Measurements from ENCODE around the gene C2CD4A.

C2CD4A gene

DNA sequence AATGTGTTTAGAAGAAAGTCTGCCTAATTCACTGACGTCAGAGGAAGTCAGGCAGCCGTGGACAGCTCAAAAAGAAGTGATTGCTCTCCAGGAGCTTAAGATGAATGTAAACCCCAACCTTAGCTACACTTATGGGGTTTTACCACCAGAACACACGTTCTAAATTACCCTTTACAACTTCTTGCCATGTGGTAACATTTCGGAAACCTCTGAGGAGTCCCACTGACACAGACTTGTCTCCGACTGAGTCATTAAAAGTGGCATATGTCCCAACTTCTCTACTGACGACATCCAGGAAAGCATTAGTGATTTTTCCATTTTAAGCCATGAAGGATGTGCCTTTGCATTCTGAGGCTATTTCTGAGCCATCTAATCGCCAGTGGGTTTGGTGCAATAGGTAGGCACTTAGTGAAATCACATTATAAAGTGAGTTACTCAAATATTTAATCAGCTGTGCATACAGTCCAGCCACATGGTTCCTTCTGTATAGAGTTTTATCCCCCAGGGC is 32.4 kb downstream of the C2CD4A start:
- peak; percentile 31 for DNase-seq
- TF ChIP-seq, protein P1, sequence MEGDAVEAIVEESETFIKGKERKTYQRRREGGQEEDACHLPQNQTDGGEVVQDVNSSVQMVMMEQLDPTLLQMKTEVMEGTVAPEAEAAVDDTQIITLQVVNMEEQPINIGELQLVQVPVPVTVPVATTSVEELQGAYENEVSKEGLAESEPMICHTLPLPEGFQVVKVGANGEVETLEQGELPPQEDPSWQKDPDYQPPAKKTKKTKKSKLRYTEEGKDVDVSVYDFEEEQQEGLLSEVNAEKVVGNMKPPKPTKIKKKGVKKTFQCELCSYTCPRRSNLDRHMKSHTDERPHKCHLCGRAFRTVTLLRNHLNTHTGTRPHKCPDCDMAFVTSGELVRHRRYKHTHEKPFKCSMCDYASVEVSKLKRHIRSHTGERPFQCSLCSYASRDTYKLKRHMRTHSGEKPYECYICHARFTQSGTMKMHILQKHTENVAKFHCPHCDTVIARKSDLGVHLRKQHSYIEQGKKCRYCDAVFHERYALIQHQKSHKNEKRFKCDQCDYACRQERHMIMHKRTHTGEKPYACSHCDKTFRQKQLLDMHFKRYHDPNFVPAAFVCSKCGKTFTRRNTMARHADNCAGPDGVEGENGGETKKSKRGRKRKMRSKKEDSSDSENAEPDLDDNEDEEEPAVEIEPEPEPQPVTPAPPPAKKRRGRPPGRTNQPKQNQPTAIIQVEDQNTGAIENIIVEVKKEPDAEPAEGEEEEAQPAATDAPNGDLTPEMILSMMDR (IDR thresholded peaks at IDR 0.05; ENCODE audit: low read depth, low read length, missing control alignments) = no peak
- H3K36me3 ChIP-seq (replicated peaks) = no peaks in the 10 kb centered on the region
- no peak overlapping the region for H3K27ac ChIP-seq
- no peaks in the 10 kb centered on the region for H3K27me3 ChIP-seq (replicated peaks)
- in situ Hi-C loops (cut with HindIII; ENCODE audit: low pct_ligation_motif_present, low sequenced_read_pairs) = no loop called here
- no peak overlapping the region for H3K4me3 ChIP-seq (ENCODE audit: low read depth, low read length)

DNA sequence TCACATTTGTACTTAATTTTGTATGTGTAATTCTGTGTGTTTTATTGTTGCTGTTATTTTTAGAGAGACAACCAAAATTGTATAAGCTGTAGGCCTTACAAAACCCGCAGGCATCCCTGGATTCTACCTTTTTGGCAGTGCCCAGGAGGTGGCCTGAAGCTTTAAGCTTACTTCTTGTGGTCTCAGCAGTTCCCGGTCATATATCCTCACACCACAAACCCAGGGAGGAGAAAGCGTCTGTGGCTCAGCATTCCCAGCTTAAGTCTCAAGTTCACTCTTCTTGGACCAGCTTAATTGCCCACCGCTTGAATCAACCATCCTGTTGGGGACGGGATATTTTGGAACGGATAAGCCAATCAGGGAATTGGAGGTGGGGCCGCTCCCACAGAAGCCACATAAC is 36.7 kb downstream of the C2CD4A start:
- TF ChIP-seq, protein P1 (IDR thresholded peaks at IDR 0.05; ENCODE audit: low read depth, low read length, missing control alignments) = no peak
- in situ Hi-C loops (cut with HindIII; ENCODE audit: low pct_ligation_motif_present, low sequenced_read_pairs) = no loop called here
- Histone ChIP-seq H3K36me3 (replicated peaks) (no peaks in the 10 kb centered on the region), H3K4me3 (ENCODE audit: low read depth, low read length) (no peak overlapping the region), H3K27ac (no peak overlapping the region), H3K27me3 (replicated peaks) (no peaks in the 10 kb centered on the region)
- no peak for DNase-seq

DNA sequence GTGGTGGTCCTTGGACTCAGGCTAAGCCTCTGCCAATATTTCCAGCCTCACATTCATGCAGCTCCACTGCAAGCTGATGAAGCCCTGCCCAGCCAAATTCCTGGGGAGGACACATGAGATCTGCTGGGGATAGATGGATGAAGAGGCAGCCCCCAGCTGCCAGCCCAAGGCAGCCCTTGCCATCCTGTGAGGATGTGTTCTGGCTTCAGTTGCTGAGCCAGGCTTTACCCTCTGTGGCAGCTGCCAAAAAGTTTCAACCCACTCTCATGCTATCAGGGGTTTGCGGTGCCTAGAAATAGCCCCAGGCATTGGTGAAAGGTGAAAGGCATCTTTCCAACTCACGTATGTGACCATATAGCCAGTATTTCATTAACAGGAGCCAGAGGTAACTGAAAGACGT is 37.6 kb downstream of the C2CD4A start:
- Histone ChIP-seq H3K4me3 (ENCODE audit: low read depth, low read length) (no peak overlapping the region), H3K36me3 (replicated peaks) (no peaks in the 10 kb centered on the region), H3K27ac (no peak overlapping the region), H3K27me3 (replicated peaks) (no peaks in the 10 kb centered on the region)
- no peak for DNase-seq
- TF ChIP-seq, protein P1 (IDR thresholded peaks at IDR 0.05; ENCODE audit: low read depth, low read length, missing control alignments) = no peak
- in situ Hi-C loops (cut with HindIII; ENCODE audit: low pct_ligation_motif_present, low sequenced_read_pairs) = no loop called here

DNA sequence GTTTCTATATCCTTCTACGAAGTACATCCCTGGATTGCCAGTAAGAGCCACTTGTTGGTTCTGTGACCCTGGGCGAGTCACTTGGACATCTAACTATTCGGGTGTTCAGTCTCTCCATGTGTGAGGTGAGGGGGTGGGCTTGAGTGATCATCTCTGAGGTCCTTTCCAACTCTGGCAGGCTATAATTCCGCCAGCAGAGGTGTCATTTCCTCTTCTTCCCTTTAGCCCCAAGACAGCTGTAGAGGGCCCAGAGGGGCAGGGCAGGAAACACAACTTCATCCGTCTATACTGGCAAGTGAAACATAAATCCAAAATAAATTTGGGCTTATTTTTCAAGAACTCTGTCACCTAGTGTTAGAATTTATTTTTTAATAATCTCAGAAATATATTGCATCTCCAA is 38.1 kb downstream of the C2CD4A start:
- Histone ChIP-seq H3K27me3 (replicated peaks) (no peaks in the 10 kb centered on the region), H3K27ac (no peak overlapping the region), H3K4me3 (ENCODE audit: low read depth, low read length) (no peak overlapping the region), H3K36me3 (replicated peaks) (no peaks in the 10 kb centered on the region)
- in situ Hi-C loops (cut with HindIII; ENCODE audit: low pct_ligation_motif_present, low sequenced_read_pairs) = no loop called here
- no peak for DNase-seq
- TF ChIP-seq, protein P1 (IDR thresholded peaks at IDR 0.05; ENCODE audit: low read depth, low read length, missing control alignments) = no peak

DNA sequence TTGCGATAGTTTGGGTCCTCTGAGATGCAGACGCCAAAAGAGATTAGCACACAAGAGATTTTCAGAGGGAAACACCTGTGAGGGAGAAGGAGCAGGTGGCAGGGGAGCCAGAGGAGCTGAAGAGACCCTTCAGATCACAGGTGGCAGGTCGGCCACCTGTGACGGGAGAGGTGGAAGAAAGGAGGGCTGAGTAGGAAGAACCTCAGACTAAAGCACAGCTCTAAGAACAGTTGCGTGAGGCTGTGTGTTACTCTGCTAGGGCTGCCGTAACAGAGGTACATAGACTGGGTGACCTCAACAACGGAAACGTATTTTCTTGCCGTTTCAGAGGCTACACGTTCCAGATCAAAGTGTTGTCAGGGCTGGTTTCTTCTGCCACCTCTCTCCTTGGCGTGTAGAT is 38.5 kb downstream of the C2CD4A start:
- DNase-seq = no peak
- no peak overlapping the region for H3K4me3 ChIP-seq (ENCODE audit: low read depth, low read length)
- TF ChIP-seq, protein P1 (IDR thresholded peaks at IDR 0.05; ENCODE audit: low read depth, low read length, missing control alignments) = no peak
- no peaks in the 10 kb centered on the region for H3K27me3 ChIP-seq (replicated peaks)
- in situ Hi-C loops (cut with HindIII; ENCODE audit: low pct_ligation_motif_present, low sequenced_read_pairs) = no loop called here
- H3K36me3 ChIP-seq (replicated peaks) = no peaks in the 10 kb centered on the region
- no peak overlapping the region for H3K27ac ChIP-seq

DNA sequence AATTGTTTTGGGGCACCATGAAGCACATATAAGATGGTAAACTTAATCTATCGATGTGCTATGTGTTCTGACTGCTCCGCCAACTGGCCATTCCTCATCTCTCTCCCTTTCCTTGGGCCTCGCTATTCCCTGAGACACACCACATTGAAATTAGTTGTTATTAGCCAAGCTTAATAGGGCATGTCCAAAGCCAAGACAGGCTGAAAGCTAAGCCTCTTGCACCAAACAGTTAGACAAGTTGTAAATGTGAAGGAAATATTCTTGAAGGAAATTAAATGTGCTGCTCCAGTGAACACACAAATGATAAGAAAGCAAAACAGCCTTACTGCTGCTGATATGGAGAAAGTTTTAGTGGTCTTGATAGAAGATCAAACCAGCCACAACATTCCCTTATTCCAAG is 39.3 kb downstream of the C2CD4A start:
- in situ Hi-C loops (cut with HindIII; ENCODE audit: low pct_ligation_motif_present, low sequenced_read_pairs) = no loop called here
- TF ChIP-seq, protein P1 (IDR thresholded peaks at IDR 0.05; ENCODE audit: low read depth, low read length, missing control alignments) = no peak
- H3K36me3 ChIP-seq (replicated peaks) = no peaks in the 10 kb centered on the region
- DNase-seq = no peak
- no peak overlapping the region for H3K27ac ChIP-seq
- no peak overlapping the region for H3K4me3 ChIP-seq (ENCODE audit: low read depth, low read length)
- no peaks in the 10 kb centered on the region for H3K27me3 ChIP-seq (replicated peaks)
